HepG2 (cell line): ENCODE data around the gene LATS1. TPM values are rescaled to one million over a fixed set of nuclear protein-coding genes. Genes with fewer than 3 reads are reported as not detected.

Experiments used
- ATAC-seq: fragments of 200-7000 bp; cut with Tn5 transposase; 3 replicates; pipeline ENCODE4 v1.9.1; 2020; ENCODE audit warnings: mild to moderate bottlenecking, moderate library complexity
- BruUV-seq: library from RNA; stranded (reverse); fragments of 400-500 nt; replicated peaks from 2 replicates; lab custom pipeline; 2021; lab: Mats Ljungman, UMichigan
- CTCF ChIA-PET: fragments of 300-600 bp; formaldehyde crosslinking; extraction: SDS; loops from one replicate; lab custom pipeline; 2021; ENCODE audit warnings: low total read pairs, inconsistent platforms, low intra/inter-chr PET ratio; lab: Yijun Ruan, JAX
- POLR2A ChIA-PET: fragments of 350-600 bp; sonication (Branson Sonifier 250); formaldehyde crosslinking; loops from one replicate; lab custom pipeline; 2020; ENCODE audit warnings: antibody characterized with exemption, inconsistent platforms; lab: Yijun Ruan, JAX
- DNase-seq: peaks from one replicate; pipeline ENCODE4 v3.0.0-alpha.2; 2015; ENCODE audit warnings: low spot score
- FAIRE-seq: peaks from 3 replicates; lab custom pipeline; 2011; peaks lifted over from hg19 to GRCh38; lab: Jason Lieb, UNC
- H2AFZ ChIP-seq: one replicate; pipeline ENCODE4 v1.6.1; 2011; ENCODE audit warnings: low read length, inconsistent platforms
- H3K27ac ChIP-seq: fragments of 300-600 bp; 3 replicates; pipeline ENCODE4 v1.8.0; 2011; ENCODE audit warnings: mixed run types, mild to moderate bottlenecking, mixed read lengths, low read length, inconsistent platforms; ENCODE audit not compliant: insufficient read depth; ENCODE audit errors: extremely low read length
- H3K27me3 ChIP-seq, 2 experiments: fragments of 200-600 bp in 1 of 2; 2 replicates in 1 of 2; 3 replicates in 1 of 2; pipeline versions ENCODE4 v1.6.0 to v1.8.0; 2011; ENCODE audit warnings: low read length in 2 of 2, mild to moderate bottlenecking in 2 of 2, moderate library complexity in 2 of 2, inconsistent platforms in 1 of 2; ENCODE audit not compliant: insufficient read depth in 2 of 2, control insufficient read depth in 1 of 2
- H3K36me3 ChIP-seq, 2 experiments: fragments of 200-600 bp in 1 of 2; replicated peaks in 1 of 2; 2 replicates in 1 of 2; 3 replicates in 1 of 2; pipeline versions ENCODE4 v1.5.1 to v1.8.0; 2011; ENCODE audit warnings: low read length in 2 of 2, inconsistent platforms in 1 of 2; ENCODE audit not compliant: insufficient read depth in 2 of 2, control insufficient read depth in 1 of 2
- H3K4me1 ChIP-seq: 2 replicates; pipeline ENCODE4 v1.5.1; 2012; ENCODE audit warnings: low read length, inconsistent platforms; ENCODE audit not compliant: insufficient read depth
- H3K4me2 ChIP-seq: 2 replicates; pipeline ENCODE4 v1.6.0; 2011; ENCODE audit warnings: low read depth, low read length, inconsistent platforms
- H3K4me3 ChIP-seq, 3 experiments: fragments of 200-600 bp in 1 of 3; sonication (generic), shearing (Covaris generic) in 1 of 3; replicated peaks in 1 of 3; 2 replicates each; pipeline ENCODE4 v1.5.1; 2011 to 2016; ENCODE audit warnings: low read length in 3 of 3, inconsistent platforms in 2 of 3, low read depth in 2 of 3, mild to moderate bottlenecking in 2 of 3, control low read depth in 1 of 3, mixed read lengths in 1 of 3; ENCODE audit not compliant: insufficient read depth in 1 of 3
- H3K79me2 ChIP-seq: one replicate; pipeline ENCODE4 v1.6.1; 2011; ENCODE audit warnings: low read length, inconsistent platforms; ENCODE audit not compliant: insufficient read depth
- H3K9ac ChIP-seq: 2 replicates; pipeline ENCODE4 v1.6.0; 2011; ENCODE audit warnings: mild to moderate bottlenecking, low read depth, low read length, inconsistent platforms; ENCODE audit not compliant: insufficient read depth
- H3K9me3 ChIP-seq: 2 replicates; pipeline ENCODE4 v1.5.1; 2012; ENCODE audit warnings: mild to moderate bottlenecking, low read length
- H4K20me1 ChIP-seq: 2 replicates; pipeline ENCODE4 v1.6.0; 2011; ENCODE audit warnings: inconsistent platforms, mild to moderate bottlenecking, low read length, moderate library complexity; ENCODE audit not compliant: insufficient read depth
- ARNTL ChIP-seq: sonication (generic); formaldehyde crosslinking; IDR thresholded peaks from 2 replicates; pipeline ENCODE4 v1.4.0; 2020; ENCODE audit warnings: mild to moderate bottlenecking, missing genetic modification reagents
- ATRX ChIP-seq: sonication (generic); formaldehyde crosslinking; IDR thresholded peaks from 2 replicates; pipeline ENCODE4 v1.4.0; 2020; ENCODE audit warnings: missing genetic modification reagents, borderline replicate concordance
- HMGA1 ChIP-seq: sonication (generic); formaldehyde crosslinking; conservative IDR thresholded peaks from 2 replicates; pipeline ENCODE4 v1.4.0; 2020; ENCODE audit warnings: missing genetic modification reagents
- HOXD1 ChIP-seq: sonication (generic); formaldehyde crosslinking; IDR thresholded peaks from 2 replicates; pipeline ENCODE4 v1.5.0; 2020; ENCODE audit warnings: missing genetic modification reagents
- PATZ1 ChIP-seq: sonication (generic); formaldehyde crosslinking; IDR thresholded peaks from 2 replicates; pipeline ENCODE4 v1.4.0; 2020; ENCODE audit warnings: missing genetic modification reagents
- POGZ ChIP-seq: sonication (generic); formaldehyde crosslinking; IDR thresholded peaks from 2 replicates; pipeline ENCODE4 v1.4.0; 2020; ENCODE audit warnings: mild to moderate bottlenecking, missing genetic modification reagents
- REPIN1 ChIP-seq: sonication (generic); formaldehyde crosslinking; IDR thresholded peaks from 2 replicates; pipeline ENCODE4 v1.8.0; 2022; ENCODE audit warnings: missing genetic modification reagents, low read depth, mild to moderate bottlenecking, borderline replicate concordance
- RNF2 ChIP-seq: fragments of 450-650 bp; conservative IDR thresholded peaks from 2 replicates; pipeline ENCODE4 v1.6.1; 2016; ENCODE audit warnings: low read depth
- SCMH1 ChIP-seq: sonication (generic); formaldehyde crosslinking; IDR thresholded peaks from 2 replicates; pipeline ENCODE4 v1.9.0; 2021; ENCODE audit warnings: missing genetic modification reagents, mild to moderate bottlenecking, borderline replicate concordance
- TAF15 ChIP-seq: fragments of 200-400 bp; formaldehyde crosslinking; IDR thresholded peaks from one replicate; pipeline ENCODE4 v1.6.1; 2018; ENCODE audit warnings: mild to moderate bottlenecking, low read depth, low read length; ENCODE audit not compliant: poor library complexity, severe bottlenecking
- U2AF2 ChIP-seq: fragments of 200-400 bp; formaldehyde crosslinking; IDR thresholded peaks from 2 replicates; pipeline ENCODE4 v1.6.1; 2017; ENCODE audit warnings: low read depth, mild to moderate bottlenecking, low read length
- ZBTB8A ChIP-seq: sonication (generic); formaldehyde crosslinking; IDR thresholded peaks from 2 replicates; pipeline ENCODE4 v1.4.0; 2020; ENCODE audit warnings: mild to moderate bottlenecking, low read depth, missing genetic modification reagents, borderline replicate concordance
- ZNF253 ChIP-seq: sonication (generic); formaldehyde crosslinking; IDR thresholded peaks from 2 replicates; pipeline ENCODE4 v1.8.0; 2022; ENCODE audit warnings: mild to moderate bottlenecking, missing genetic modification reagents, borderline replicate concordance
- ZNF354B ChIP-seq: sonication (generic); formaldehyde crosslinking; IDR thresholded peaks from 2 replicates; pipeline ENCODE4 v1.8.0; 2022; ENCODE audit warnings: mild to moderate bottlenecking, missing genetic modification reagents
- ZNF574 ChIP-seq: sonication (generic); formaldehyde crosslinking; IDR thresholded peaks from 2 replicates; pipeline ENCODE4 v1.4.0; 2020; ENCODE audit warnings: missing genetic modification reagents
- ZNF644 ChIP-seq: IDR thresholded peaks from 2 replicates; pipeline ENCODE4 v1.6.1; 2016; ENCODE audit warnings: low read depth
- ZNF878 ChIP-seq: sonication (generic); formaldehyde crosslinking; IDR thresholded peaks from 2 replicates; pipeline ENCODE4 v1.8.1; 2023; ENCODE audit warnings: mild to moderate bottlenecking, missing genetic modification reagents, moderate library complexity
- WGBS: methylation state at CpG from one replicate; pipeline ENCODE4 v1.1.6; 2017; ENCODE audit warnings: low lambda C conversion rate; 5-methylcytosine and 5-hydroxymethylcytosine counted together
- in situ Hi-C: cut with HindIII; loops from 2 replicates; pipeline ENCODE4 v1.10.0; 2017; ENCODE audit warnings: low pct_unique_long_range_greater_than_20kb; ENCODE audit not compliant: extremely low pct_ligation_motif_present
- intact Hi-C: fragments of 100-400 bp; cut with micrococcal nuclease; formaldehyde crosslinking; loops from one replicate; pipeline ENCODE4 v1.10.0; 2022; ENCODE audit not compliant: unreplicated experiment
- polyA plus RNA-seq, 8 experiments: library from polyadenylated mRNA; depleted of rRNA in 3 of 8; stranded (reverse) in 7 of 8; unstranded in 1 of 8; fragments of >200 nt; fragmentation: Illumina TruSeq in 4 of 8; extraction: Trizol in 4 of 8; gene quantifications; 2 replicates each; pipeline versions ENCODE4 v1.2.1 to v1.2.3, GENCODE V29; 2011 to 2016; ENCODE audit warnings: low read depth in 4 of 8, missing spikeins in 1 of 8, mixed read lengths in 1 of 8; ENCODE audit not compliant: insufficient read depth in 1 of 8
- total RNA-seq, 5 experiments: library from RNA; depleted of rRNA; stranded (reverse); fragments of >200 nt; fragmentation: Illumina TruSeq; extraction: Trizol; gene quantifications; 2 replicates each; pipeline ENCODE4 v1.2.3, GENCODE V29; 2016; ENCODE audit warnings: low read depth in 1 of 5
- TF ChIP-seq, protein P1 (sequence below): sonication (generic); formaldehyde crosslinking; IDR thresholded peaks from 2 replicates; pipeline ENCODE4 v1.4.0; 2020; ENCODE audit warnings: missing genetic modification reagents, borderline replicate concordance

LATS1 gene
- total and polyA plus RNA-seq, 2 of the 13 experiments (the other 11 are each of a cell fraction or from before 2014, with no cell fraction given), result 9.9 to 12.6 TPM

DNA sequence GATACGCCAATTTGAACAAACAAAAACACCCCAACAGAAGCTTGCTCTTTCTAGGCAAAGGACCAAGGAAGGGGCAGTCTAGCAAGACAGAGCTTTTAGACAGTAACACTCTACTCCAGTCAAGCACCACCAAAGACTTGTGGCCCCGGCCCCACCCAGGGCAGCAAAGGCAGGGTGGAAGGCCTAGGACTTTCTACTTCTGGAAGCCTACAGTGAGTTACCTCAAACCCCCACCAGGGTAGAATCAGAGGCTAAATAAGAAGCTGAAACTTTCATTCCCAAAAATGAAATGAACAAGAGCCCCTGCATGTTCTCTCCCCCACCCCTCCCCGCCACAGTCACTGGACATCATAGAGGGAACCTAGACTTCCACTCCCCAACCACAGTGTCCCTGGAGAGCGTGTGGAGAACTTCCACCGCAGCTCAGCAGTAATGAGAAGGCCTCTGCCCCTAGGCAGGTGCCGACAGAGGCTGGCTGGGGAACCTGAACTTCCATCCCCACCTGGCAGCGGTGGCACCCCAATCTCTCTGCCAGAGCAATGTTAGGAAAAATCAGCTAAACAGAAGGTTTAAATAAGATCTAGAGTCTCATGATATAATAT lies 109.4 kb downstream of the LATS1 start:
- H3K9ac ChIP-seq, result no peak overlapping the region
- no peak for TF ChIP-seq ZNF253
- TF ChIP-seq U2AF2, result no peak
- TF ChIP-seq TAF15, result no peak
- no peak for TF ChIP-seq ZNF574 (CRISPR knock-in tag)
- no peak for TF ChIP-seq REPIN1 (CRISPR knock-in tag)
- no peak for TF ChIP-seq ATRX (CRISPR knock-in tag)
- no peak for TF ChIP-seq ZNF878
- TF ChIP-seq, protein P1, sequence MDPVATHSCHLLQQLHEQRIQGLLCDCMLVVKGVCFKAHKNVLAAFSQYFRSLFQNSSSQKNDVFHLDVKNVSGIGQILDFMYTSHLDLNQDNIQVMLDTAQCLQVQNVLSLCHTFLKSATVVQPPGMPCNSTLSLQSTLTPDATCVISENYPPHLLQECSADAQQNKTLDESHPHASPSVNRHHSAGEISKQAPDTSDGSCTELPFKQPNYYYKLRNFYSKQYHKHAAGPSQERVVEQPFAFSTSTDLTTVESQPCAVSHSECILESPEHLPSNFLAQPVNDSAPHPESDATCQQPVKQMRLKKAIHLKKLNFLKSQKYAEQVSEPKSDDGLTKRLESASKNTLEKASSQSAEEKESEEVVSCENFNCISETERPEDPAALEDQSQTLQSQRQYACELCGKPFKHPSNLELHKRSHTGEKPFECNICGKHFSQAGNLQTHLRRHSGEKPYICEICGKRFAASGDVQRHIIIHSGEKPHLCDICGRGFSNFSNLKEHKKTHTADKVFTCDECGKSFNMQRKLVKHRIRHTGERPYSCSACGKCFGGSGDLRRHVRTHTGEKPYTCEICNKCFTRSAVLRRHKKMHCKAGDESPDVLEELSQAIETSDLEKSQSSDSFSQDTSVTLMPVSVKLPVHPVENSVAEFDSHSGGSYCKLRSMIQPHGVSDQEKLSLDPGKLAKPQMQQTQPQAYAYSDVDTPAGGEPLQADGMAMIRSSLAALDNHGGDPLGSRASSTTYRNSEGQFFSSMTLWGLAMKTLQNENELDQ, result no peak
- no peak for TF ChIP-seq ZNF644 (CRISPR knock-in tag)
- TF ChIP-seq HMGA1, result no peak
- no peak for TF ChIP-seq HOXD1 (CRISPR knock-in tag)
- no peak for TF ChIP-seq POGZ (CRISPR knock-in tag)
- TF ChIP-seq ZBTB8A (CRISPR knock-in tag), result no peak
- no peak for TF ChIP-seq RNF2
- TF ChIP-seq SCMH1 (CRISPR knock-in tag), result no peak
- TF ChIP-seq ZNF354B (CRISPR knock-in tag), result no peak
- TF ChIP-seq PATZ1, result no peak
- TF ChIP-seq ARNTL, result no peak
- no peaks in the 10 kb centered on the region for H4K20me1 ChIP-seq
- ATAC-seq, result peak; percentile 60
- H2AFZ ChIP-seq, result no peak overlapping the region
- ChIA-PET CTCF (no interaction called here), POLR2A (no interaction called here)
- no peak overlapping the region for H3K4me2 ChIP-seq
- WGBS, result 94% methylated on average over 7 of the region's 7 CpGs
- H3K4me3 ChIP-seq, result no peak overlapping the region
- H3K9me3 ChIP-seq, result peaks cover 4% of the 10 kb centered on the region
- no TSS peak for BruUV-seq
- FAIRE-seq, result no peak
- intact Hi-C loops (no loop called here), in situ Hi-C loops (no loop called here)
- H3K79me2 ChIP-seq, result no peaks in the 10 kb centered on the region
- H3K27ac ChIP-seq, result no peak overlapping the region
- no peaks in the 10 kb centered on the region for H3K27me3 ChIP-seq
- H3K36me3 ChIP-seq, result peaks cover 0 to 5% of the 10 kb centered on the region in 2 experiments; a peak in 3 of 5 replicates
- 0 out of 2 replicates have a peak, but pooled peaks cover 9% of the 10 kb centered on the region for H3K4me1 ChIP-seq
- DNase-seq, result no peak
